ENCODE data around the gene GMDS. TPM values are rescaled to one million over a fixed set of nuclear protein-coding genes. Genes with fewer than 3 reads are reported as not detected.

Gene GMDS
- total and polyA plus RNA-seq, 2 of the 13 experiments (the other 11 are each of a cell fraction or from before 2014, with no cell fraction given), result 64.4 to 112 TPM

- Histone ChIP-seq H4K20me1 (ENCODE audit: insufficient read depth, low read length) (peaks cover 18% of the 10 kb centered on the region; the same call in 1 of the 2 replicates), H3K36me3 (replicated peaks in 1 of 2; ENCODE audit: control insufficient read depth in 1 of 2, insufficient read depth in 2 of 2, low read length in 2 of 2) (peaks cover 3 to 29% of the 10 kb centered on the region in 2 experiments), H3K9ac (ENCODE audit: insufficient read depth, low read depth, low read length) (no peak overlapping the region), H3K4me3 (replicated peaks in 1 of 3; ENCODE audit: insufficient read depth in 1 of 3, low read depth in 2 of 3, low read length in 3 of 3) (no peak overlapping the region), H3K27me3 (ENCODE audit: control insufficient read depth in 1 of 2, insufficient read depth in 2 of 2, low read length in 2 of 2) (no peaks in the 10 kb centered on the region), H3K4me2 (ENCODE audit: low read depth, low read length) (no peak overlapping the region), H3K27ac (ENCODE audit: extremely low read length, insufficient read depth, low read length) (no peak overlapping the region), H2AFZ (ENCODE audit: low read length) (no peak overlapping the region), H3K4me1 (ENCODE audit: insufficient read depth, low read length) (peaks cover 5% of the 10 kb centered on the region), H3K79me2 (ENCODE audit: insufficient read depth, low read length) (peaks cover 13% of the 10 kb centered on the region), H3K9me3 (ENCODE audit: low read length) (no peaks in the 10 kb centered on the region)
- TF ChIP-seq SMARCC2 (IDR thresholded peaks at IDR 0.05), result no peak
- no peak for TF ChIP-seq SP1 (IDR thresholded peaks at IDR 0.05)
- no peak for TF ChIP-seq SP1 (CRISPR knock-in tag; IDR thresholded peaks at IDR 0.05)
- no peak for TF ChIP-seq SMC3 (IDR thresholded peaks at IDR 0.05; ENCODE audit: low read length)
- TF ChIP-seq ZNF614 (CRISPR knock-in tag; IDR thresholded peaks at IDR 0.05; ENCODE audit: borderline replicate concordance), result no peak
- TF ChIP-seq ZKSCAN8 (CRISPR knock-in tag; IDR thresholded peaks at IDR 0.05; ENCODE audit: borderline replicate concordance), result no peak
- in situ Hi-C loops (cut with HindIII; ENCODE audit: extremely low pct_ligation_motif_present, low pct_unique_long_range_greater_than_20kb), result no loop called here
- POLR2A ChIA-PET, result no interaction called here
- CTCF ChIA-PET (ENCODE audit: low intra/inter-chr PET ratio, low total read pairs), result interaction anchor here (1.9 to 2.0 kb wide), 2 partner anchors 501 to 508 kb away, joined by 7 to 15 read pairs; no protein-coding TSS in a partner anchor
- 81% methylated on average over 1 of the region's 1 CpG for WGBS (ENCODE audit: low lambda C conversion rate)
- BruUV-seq (replicated peaks), result no TSS peak
- ATAC-seq (no peak), FAIRE-seq (no peak), DNase-seq (ENCODE audit: low spot score) (no peak)
- intact Hi-C loops (cut with micrococcal nuclease; ENCODE audit: unreplicated experiment), result loop anchor here (2.0 to 10.0 kb wide), 3 partner anchors 250 to 508 kb away; no protein-coding TSS in a partner anchor
Measured at GRCh38 chr6:2104524-2104880, 140.9 kb downstream of the GMDS start.

- no peak overlapping the region for H3K4me3 ChIP-seq (replicated peaks in 1 of 3; ENCODE audit: insufficient read depth in 1 of 3, low read depth in 2 of 3, low read length in 3 of 3)
- no peak overlapping the region for H3K27ac ChIP-seq (ENCODE audit: extremely low read length, insufficient read depth, low read length)
- peaks cover 16% of the 10 kb centered on the region; the same call in 1 of the 2 replicates for H4K20me1 ChIP-seq (ENCODE audit: insufficient read depth, low read length)
- no peak overlapping the region for H3K4me2 ChIP-seq (ENCODE audit: low read depth, low read length)
- no peak for FAIRE-seq
- no TSS peak for BruUV-seq (replicated peaks)
- peaks cover 2 to 23% of the 10 kb centered on the region in 2 experiments for H3K36me3 ChIP-seq (replicated peaks in 1 of 2; ENCODE audit: control insufficient read depth in 1 of 2, insufficient read depth in 2 of 2, low read length in 2 of 2)
- peaks cover 5% of the 10 kb centered on the region for H3K4me1 ChIP-seq (ENCODE audit: insufficient read depth, low read length)
- WGBS (ENCODE audit: low lambda C conversion rate), result 76% methylated on average over 6 of the region's 6 CpGs
- peaks cover 13% of the 10 kb centered on the region for H3K79me2 ChIP-seq (ENCODE audit: insufficient read depth, low read length)
- no peaks in the 10 kb centered on the region for H3K9me3 ChIP-seq (ENCODE audit: low read length)
- intact Hi-C loops (cut with micrococcal nuclease; ENCODE audit: unreplicated experiment), result loop anchor here (2.0 to 10.0 kb wide), 3 partner anchors 251 to 507 kb away; no protein-coding TSS in a partner anchor
- peak; percentile 43 for DNase-seq (ENCODE audit: low spot score)
- H2AFZ ChIP-seq (ENCODE audit: low read length), result no peak overlapping the region
- ChIA-PET POLR2A (no interaction called here), CTCF (ENCODE audit: low intra/inter-chr PET ratio, low total read pairs) (interaction anchor here (1.9 to 2.0 kb wide), 2 partner anchors 500 to 507 kb away, joined by 7 to 15 read pairs; no protein-coding TSS in a partner anchor)
- in situ Hi-C loops (cut with HindIII; ENCODE audit: extremely low pct_ligation_motif_present, low pct_unique_long_range_greater_than_20kb), result no loop called here
- no peaks in the 10 kb centered on the region for H3K27me3 ChIP-seq (ENCODE audit: control insufficient read depth in 1 of 2, insufficient read depth in 2 of 2, low read length in 2 of 2)
- peak; percentile 69 for ATAC-seq
- H3K9ac ChIP-seq (ENCODE audit: insufficient read depth, low read depth, low read length), result no peak overlapping the region
- TF ChIP-seq, protein P1, sequence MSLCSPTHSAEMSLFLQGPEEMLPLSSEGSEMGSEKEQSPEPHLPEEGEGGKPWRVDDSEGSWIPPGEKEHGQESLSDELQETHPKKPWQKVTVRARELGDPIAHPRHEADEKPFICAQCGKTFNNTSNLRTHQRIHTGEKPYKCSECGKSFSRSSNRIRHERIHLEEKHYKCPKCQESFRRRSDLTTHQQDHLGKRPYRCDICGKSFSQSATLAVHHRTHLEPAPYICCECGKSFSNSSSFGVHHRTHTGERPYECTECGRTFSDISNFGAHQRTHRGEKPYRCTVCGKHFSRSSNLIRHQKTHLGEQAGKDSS (CRISPR knock-in tag; IDR thresholded peaks at IDR 0.05; ENCODE audit: borderline replicate concordance, low read depth), result no peak
- no peak for TF ChIP-seq HES4 (CRISPR knock-in tag; IDR thresholded peaks at IDR 0.05; ENCODE audit: borderline replicate concordance)
- no peak for TF ChIP-seq NR2C2 (CRISPR knock-in tag; IDR thresholded peaks at IDR 0.05; ENCODE audit: borderline replicate concordance)
- no peak for TF ChIP-seq SP2 (CRISPR knock-in tag; IDR thresholded peaks at IDR 0.05)
- TF ChIP-seq SMARCC2 (IDR thresholded peaks at IDR 0.05), result no peak
- no peak for TF ChIP-seq HDAC1 (CRISPR knock-in tag; IDR thresholded peaks at IDR 0.05)
- no peak for TF ChIP-seq NONO (IDR thresholded peaks at IDR 0.05)
- TF ChIP-seq NONO (CRISPR knock-in tag; conservative IDR thresholded peaks at IDR 0.05), result no peak
- TF ChIP-seq ZIK1 (CRISPR knock-in tag; IDR thresholded peaks at IDR 0.05; ENCODE audit: borderline replicate concordance, low read depth), result no peak
- TF ChIP-seq GABPB1 (CRISPR knock-in tag; IDR thresholded peaks at IDR 0.05), result no peak
- TF ChIP-seq CCDC6 (CRISPR knock-in tag; IDR thresholded peaks at IDR 0.05), result no peak
- peak; percentile 78 for TF ChIP-seq STAG1 (CRISPR knock-in tag; IDR thresholded peaks at IDR 0.05)
- TF ChIP-seq, protein P2, sequence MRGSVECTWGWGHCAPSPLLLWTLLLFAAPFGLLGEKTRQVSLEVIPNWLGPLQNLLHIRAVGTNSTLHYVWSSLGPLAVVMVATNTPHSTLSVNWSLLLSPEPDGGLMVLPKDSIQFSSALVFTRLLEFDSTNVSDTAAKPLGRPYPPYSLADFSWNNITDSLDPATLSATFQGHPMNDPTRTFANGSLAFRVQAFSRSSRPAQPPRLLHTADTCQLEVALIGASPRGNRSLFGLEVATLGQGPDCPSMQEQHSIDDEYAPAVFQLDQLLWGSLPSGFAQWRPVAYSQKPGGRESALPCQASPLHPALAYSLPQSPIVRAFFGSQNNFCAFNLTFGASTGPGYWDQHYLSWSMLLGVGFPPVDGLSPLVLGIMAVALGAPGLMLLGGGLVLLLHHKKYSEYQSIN (CRISPR knock-in tag; IDR thresholded peaks at IDR 0.05; ENCODE audit: borderline replicate concordance), result no peak
Measured at GRCh38 chr6:2103765-2104523, 141.5 kb downstream of the GMDS start.
